ENCODE measurements around the gene DIO3.

Gene DIO3

GRCh38 chr14:101603096-101603495 is 41.8 kb downstream of the DIO3 start:
- peaks cover 7% of the 10 kb centered on the region; the same call in 1 of the 2 replicates for H3K9me3 ChIP-seq (ENCODE audit: control insufficient read depth, insufficient read depth, low read length)
- no peaks in the 10 kb centered on the region for H3K79me2 ChIP-seq (ENCODE audit: control insufficient read depth, low read length)
- no peak overlapping the region for H3K27ac ChIP-seq (ENCODE audit: low read depth, low read length)
- H3F3A ChIP-seq (ENCODE audit: control insufficient read depth, insufficient read depth): no peaks in the 10 kb centered on the region
- H3K27me3 ChIP-seq (ENCODE audit: control insufficient read depth, low read length): peaks cover 10% of the 10 kb centered on the region
- no peaks in the 10 kb centered on the region for H3K4me1 ChIP-seq (ENCODE audit: control insufficient read depth, low read length)
- H3K36me3 ChIP-seq (ENCODE audit: control insufficient read depth, low read length): no peaks in the 10 kb centered on the region
- TF ChIP-seq CTCF (IDR thresholded peaks at IDR 0.05; ENCODE audit: low read depth, low read length, poor library complexity, severe bottlenecking) (no peak), EZH2phosphoT487 (IDR thresholded peaks at IDR 0.05; ENCODE audit: borderline replicate concordance, low read length) (no peak)
- H4K20me1 ChIP-seq (ENCODE audit: control insufficient read depth, insufficient read depth, low read depth, low read length): no peaks in the 10 kb centered on the region
- H3K4me3 ChIP-seq (ENCODE audit: low read length): no peak overlapping the region
- H3K4me2 ChIP-seq (ENCODE audit: low read length): no peak overlapping the region
- no peaks in the 10 kb centered on the region for H3K9me2 ChIP-seq (replicated peaks; ENCODE audit: control insufficient read depth, low read length)

- Histone ChIP-seq H3F3A (ENCODE audit: control insufficient read depth, insufficient read depth) (no peaks in the 10 kb centered on the region), H3K79me2 (ENCODE audit: control insufficient read depth, low read length) (no peaks in the 10 kb centered on the region), H4K20me1 (ENCODE audit: control insufficient read depth, insufficient read depth, low read depth, low read length) (no peaks in the 10 kb centered on the region), H3K4me2 (ENCODE audit: low read length) (no peak overlapping the region), H3K27me3 (ENCODE audit: control insufficient read depth, low read length) (peaks cover 20% of the 10 kb centered on the region), H3K4me1 (ENCODE audit: control insufficient read depth, low read length) (no peaks in the 10 kb centered on the region), H3K9me2 (replicated peaks; ENCODE audit: control insufficient read depth, low read length) (no peaks in the 10 kb centered on the region), H3K27ac (ENCODE audit: low read depth, low read length) (no peak overlapping the region), H3K4me3 (ENCODE audit: low read length) (no peak overlapping the region), H3K36me3 (ENCODE audit: control insufficient read depth, low read length) (no peaks in the 10 kb centered on the region), H3K9me3 (ENCODE audit: control insufficient read depth, insufficient read depth, low read length) (no peaks in the 10 kb centered on the region)
- TF ChIP-seq CTCF (IDR thresholded peaks at IDR 0.05; ENCODE audit: low read depth, low read length, poor library complexity, severe bottlenecking): no peak
- no peak for TF ChIP-seq EZH2phosphoT487 (IDR thresholded peaks at IDR 0.05; ENCODE audit: borderline replicate concordance, low read length)
These were observed 43.1 kb downstream of the DIO3 start for GRCh38 chr14:101604228-101604934.

GRCh38 chr14:101604935-101605780 is 43.9 kb downstream of the DIO3 start:
- Histone ChIP-seq H3K27ac (ENCODE audit: low read depth, low read length) (no peak overlapping the region), H3K36me3 (ENCODE audit: control insufficient read depth, low read length) (no peaks in the 10 kb centered on the region), H3K4me1 (ENCODE audit: control insufficient read depth, low read length) (no peaks in the 10 kb centered on the region), H3F3A (ENCODE audit: control insufficient read depth, insufficient read depth) (no peaks in the 10 kb centered on the region), H3K9me2 (replicated peaks; ENCODE audit: control insufficient read depth, low read length) (no peaks in the 10 kb centered on the region), H3K27me3 (ENCODE audit: control insufficient read depth, low read length) (peaks cover 23% of the 10 kb centered on the region), H3K9me3 (ENCODE audit: control insufficient read depth, insufficient read depth, low read length) (no peaks in the 10 kb centered on the region), H3K79me2 (ENCODE audit: control insufficient read depth, low read length) (no peaks in the 10 kb centered on the region), H3K4me2 (ENCODE audit: low read length) (no peak overlapping the region), H3K4me3 (ENCODE audit: low read length) (no peak overlapping the region), H4K20me1 (ENCODE audit: control insufficient read depth, insufficient read depth, low read depth, low read length) (no peaks in the 10 kb centered on the region)
- TF ChIP-seq CTCF (IDR thresholded peaks at IDR 0.05; ENCODE audit: low read depth, low read length, poor library complexity, severe bottlenecking): no peak
- TF ChIP-seq EZH2phosphoT487 (IDR thresholded peaks at IDR 0.05; ENCODE audit: borderline replicate concordance, low read length): no peak
